ENCODE measurements around the gene INHBB.

Gene INHBB

GRCh38 chr2:120395221-120396012 is 49.5 kb downstream of the INHBB start:
- TF ChIP-seq, protein P1, sequence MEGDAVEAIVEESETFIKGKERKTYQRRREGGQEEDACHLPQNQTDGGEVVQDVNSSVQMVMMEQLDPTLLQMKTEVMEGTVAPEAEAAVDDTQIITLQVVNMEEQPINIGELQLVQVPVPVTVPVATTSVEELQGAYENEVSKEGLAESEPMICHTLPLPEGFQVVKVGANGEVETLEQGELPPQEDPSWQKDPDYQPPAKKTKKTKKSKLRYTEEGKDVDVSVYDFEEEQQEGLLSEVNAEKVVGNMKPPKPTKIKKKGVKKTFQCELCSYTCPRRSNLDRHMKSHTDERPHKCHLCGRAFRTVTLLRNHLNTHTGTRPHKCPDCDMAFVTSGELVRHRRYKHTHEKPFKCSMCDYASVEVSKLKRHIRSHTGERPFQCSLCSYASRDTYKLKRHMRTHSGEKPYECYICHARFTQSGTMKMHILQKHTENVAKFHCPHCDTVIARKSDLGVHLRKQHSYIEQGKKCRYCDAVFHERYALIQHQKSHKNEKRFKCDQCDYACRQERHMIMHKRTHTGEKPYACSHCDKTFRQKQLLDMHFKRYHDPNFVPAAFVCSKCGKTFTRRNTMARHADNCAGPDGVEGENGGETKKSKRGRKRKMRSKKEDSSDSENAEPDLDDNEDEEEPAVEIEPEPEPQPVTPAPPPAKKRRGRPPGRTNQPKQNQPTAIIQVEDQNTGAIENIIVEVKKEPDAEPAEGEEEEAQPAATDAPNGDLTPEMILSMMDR (IDR thresholded peaks at IDR 0.05; ENCODE audit: low read depth, low read length), result no peak
- H3K4me3 ChIP-seq (ENCODE audit: low read depth, low read length), result no peak overlapping the region

- TF ChIP-seq, protein P1 (IDR thresholded peaks at IDR 0.05; ENCODE audit: low read depth, low read length), result no peak
- H3K4me3 ChIP-seq (ENCODE audit: low read depth, low read length), result no peak overlapping the region
These were observed 50.3 kb downstream of the INHBB start for GRCh38 chr2:120396013-120396860.

GRCh38 chr2:120396861-120397811 is 51.2 kb downstream of the INHBB start:
- H3K4me3 ChIP-seq (ENCODE audit: low read depth, low read length), result no peak overlapping the region
- TF ChIP-seq, protein P1 (IDR thresholded peaks at IDR 0.05; ENCODE audit: low read depth, low read length), result no peak

- TF ChIP-seq, protein P1 (IDR thresholded peaks at IDR 0.05; ENCODE audit: low read depth, low read length), result no peak
These were observed 52.4 kb downstream of the INHBB start for GRCh38 chr2:120398051-120398995.

GRCh38 chr2:120398996-120399888 is 53.3 kb downstream of the INHBB start:
- no peak overlapping the region for H3K4me3 ChIP-seq (ENCODE audit: low read depth, low read length)
- TF ChIP-seq, protein P1 (IDR thresholded peaks at IDR 0.05; ENCODE audit: low read depth, low read length), result no peak

More at GRCh38 chr2:120398051-120398995, 52.4 kb downstream of the INHBB start:
- no peak overlapping the region for H3K4me3 ChIP-seq (ENCODE audit: low read depth, low read length)
